ENCODE data around the gene NFKB1. TPM values are rescaled to one million over a fixed set of nuclear protein-coding genes. Genes with fewer than 3 reads are reported as not detected.

NFKB1 gene
- total RNA-seq, 1 donor from 2014 or later: 19.0 TPM

- TF ChIP-seq CTCF (IDR thresholded peaks at IDR 0.05; ENCODE audit: insufficient read depth, low read length, severe bottlenecking): no peak
- no peaks in the 10 kb centered on the region for H3K27me3 ChIP-seq (ENCODE audit: control insufficient read depth, insufficient read depth, low read length)
- peak; percentile 45 for DNase-seq (ENCODE audit: low read depth)
- no peak for FAIRE-seq
- no peaks in the 10 kb centered on the region for H3K36me3 ChIP-seq (ENCODE audit: control insufficient read depth, insufficient read depth, low read length)
- H3K4me3 ChIP-seq (ENCODE audit: low read depth, low read length): no peak overlapping the region
Observed at GRCh38 chr4:102492531-102493241, 8.5 kb upstream of the NFKB1 start.

GRCh38 chr4:102493257-102493656 is 7.9 kb upstream of the NFKB1 start:
- no peak for FAIRE-seq
- H3K4me3 ChIP-seq (ENCODE audit: low read depth, low read length): no peak overlapping the region
- no peak for DNase-seq (ENCODE audit: low read depth)
- no peaks in the 10 kb centered on the region for H3K36me3 ChIP-seq (ENCODE audit: control insufficient read depth, insufficient read depth, low read length)
- no peaks in the 10 kb centered on the region for H3K27me3 ChIP-seq (ENCODE audit: control insufficient read depth, insufficient read depth, low read length)
- TF ChIP-seq CTCF (IDR thresholded peaks at IDR 0.05; ENCODE audit: insufficient read depth, low read length, severe bottlenecking): no peak

GRCh38 chr4:102493794-102494193 is 7.4 kb upstream of the NFKB1 start:
- no peak for TF ChIP-seq CTCF (IDR thresholded peaks at IDR 0.05; ENCODE audit: insufficient read depth, low read length, severe bottlenecking)
- H3K36me3 ChIP-seq (ENCODE audit: control insufficient read depth, insufficient read depth, low read length): no peaks in the 10 kb centered on the region
- no peak overlapping the region for H3K4me3 ChIP-seq (ENCODE audit: low read depth, low read length)
- FAIRE-seq (no peak), DNase-seq (ENCODE audit: low read depth) (no peak)
- no peaks in the 10 kb centered on the region for H3K27me3 ChIP-seq (ENCODE audit: control insufficient read depth, insufficient read depth, low read length)

- Histone ChIP-seq H3K36me3 (ENCODE audit: control insufficient read depth, insufficient read depth, low read length) (no peaks in the 10 kb centered on the region), H3K4me3 (ENCODE audit: low read depth, low read length) (no peak overlapping the region), H3K27me3 (ENCODE audit: control insufficient read depth, insufficient read depth, low read length) (no peaks in the 10 kb centered on the region)
- no peak for TF ChIP-seq CTCF (IDR thresholded peaks at IDR 0.05; ENCODE audit: insufficient read depth, low read length, severe bottlenecking)
- DNase-seq (ENCODE audit: low read depth) (no peak), FAIRE-seq (no peak)
Observed at GRCh38 chr4:102494603-102495002, 6.6 kb upstream of the NFKB1 start.

- Histone ChIP-seq H3K36me3 (ENCODE audit: control insufficient read depth, insufficient read depth, low read length) (no peaks in the 10 kb centered on the region), H3K4me3 (ENCODE audit: low read depth, low read length) (no peak overlapping the region), H3K27me3 (ENCODE audit: control insufficient read depth, insufficient read depth, low read length) (no peaks in the 10 kb centered on the region)
- DNase-seq (ENCODE audit: low read depth) (peak; percentile 29), FAIRE-seq (no peak)
- no peak for TF ChIP-seq CTCF (IDR thresholded peaks at IDR 0.05; ENCODE audit: insufficient read depth, low read length, severe bottlenecking)
Observed at GRCh38 chr4:102497986-102498385, 3.2 kb upstream of the NFKB1 start.

- Histone ChIP-seq H3K27me3 (ENCODE audit: control insufficient read depth, insufficient read depth, low read length) (no peaks in the 10 kb centered on the region), H3K36me3 (ENCODE audit: control insufficient read depth, insufficient read depth, low read length) (no peaks in the 10 kb centered on the region), H3K4me3 (ENCODE audit: low read depth, low read length) (peak overlapping the region; percentile 63)
- FAIRE-seq (no peak), DNase-seq (ENCODE audit: low read depth) (peak; percentile 29)
- TF ChIP-seq CTCF (IDR thresholded peaks at IDR 0.05; ENCODE audit: insufficient read depth, low read length, severe bottlenecking): no peak
Observed at GRCh38 chr4:102500352-102500695, 835 bp upstream of the NFKB1 start.

All from bronchial epithelial cell (primary cell).